GM18508 (cell line): Measurements from ENCODE around the gene LHX2.

Experiments
- ATAC-seq: cut with Tn5 transposase; IDR thresholded peaks from one replicate; pipeline ENCODE4 v1.9.1; 2021; ENCODE audit warnings: moderate number of reproducible peaks; ENCODE audit not compliant: insufficient read depth, unreplicated experiment

LHX2 gene

DNA sequence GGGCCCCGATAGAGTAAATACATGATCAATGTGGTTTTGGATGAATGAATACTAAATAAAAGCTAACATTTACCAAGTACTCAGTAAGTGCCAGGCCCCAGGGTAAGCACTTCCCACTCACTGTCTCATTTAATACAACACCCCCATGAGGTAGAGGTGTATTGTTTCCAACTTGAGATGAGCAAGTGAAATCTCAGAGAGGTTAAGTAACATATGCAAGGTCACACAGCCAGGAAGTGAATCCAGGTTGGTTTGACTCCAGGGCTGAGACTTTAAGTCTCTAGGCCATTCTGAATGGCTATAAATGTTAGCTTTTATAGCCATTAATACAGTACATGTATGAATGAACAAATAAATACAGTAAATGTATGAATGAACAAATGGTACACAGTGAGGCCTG lies 39.4 kb downstream of the LHX2 start:
- no peak for ATAC-seq

DNA sequence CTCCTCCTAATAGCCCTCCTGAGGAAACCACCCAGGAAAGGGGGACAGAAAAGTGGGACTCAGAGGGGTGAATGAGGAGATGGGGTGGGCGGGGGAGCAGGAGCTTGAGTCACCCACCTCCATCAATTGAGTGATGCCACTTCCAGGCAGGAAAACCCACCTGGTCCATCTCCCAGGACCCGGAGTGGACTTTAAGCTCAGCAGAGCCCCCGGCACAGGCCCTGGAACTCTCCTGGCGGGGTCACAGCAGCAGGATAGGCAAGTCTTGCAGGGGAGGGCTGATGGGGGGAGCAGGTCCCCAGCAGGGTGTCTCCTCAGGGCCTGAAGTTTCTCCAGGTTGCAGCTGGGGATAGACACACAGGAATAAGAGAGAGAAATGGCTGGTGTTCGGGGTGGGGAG lies 40.8 kb downstream of the LHX2 start:
- ATAC-seq: no peak

DNA sequence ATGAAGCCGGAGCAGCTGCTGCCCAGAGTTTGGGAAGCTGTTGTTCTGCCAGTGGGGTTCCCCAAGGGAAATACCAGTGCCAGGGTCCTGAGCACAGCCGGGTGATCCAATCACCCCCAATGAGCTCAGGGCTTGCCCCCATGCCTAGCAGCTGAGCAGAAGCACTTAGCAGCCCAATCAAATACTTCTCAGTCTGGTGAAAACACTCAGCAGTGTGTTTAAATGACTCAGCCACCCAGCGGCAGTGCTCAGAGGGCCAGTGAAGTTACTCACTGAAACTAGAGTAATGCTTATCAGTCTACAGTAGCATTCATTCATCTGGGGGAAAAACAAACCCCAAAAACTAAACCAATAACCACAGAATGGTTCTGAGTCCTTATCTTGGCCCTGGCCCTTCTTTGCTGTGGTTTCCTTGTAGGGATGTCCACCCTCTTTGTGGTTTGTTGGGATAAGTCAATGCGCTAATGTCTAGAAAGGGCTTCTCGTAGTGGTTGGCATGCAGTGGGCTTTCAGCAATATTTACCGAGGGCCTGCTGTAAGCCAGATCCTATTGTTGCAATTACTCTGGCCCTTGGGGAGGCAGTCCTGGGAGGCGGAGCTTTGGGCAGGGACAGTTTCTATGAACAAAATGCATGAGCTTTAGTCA lies 43.1 kb downstream of the LHX2 start:
- ATAC-seq: peak; percentile 94

GRCh38 chr9:124060844-124061605 lies 49.5 kb downstream of the LHX2 start:
- ATAC-seq: no peak

DNA sequence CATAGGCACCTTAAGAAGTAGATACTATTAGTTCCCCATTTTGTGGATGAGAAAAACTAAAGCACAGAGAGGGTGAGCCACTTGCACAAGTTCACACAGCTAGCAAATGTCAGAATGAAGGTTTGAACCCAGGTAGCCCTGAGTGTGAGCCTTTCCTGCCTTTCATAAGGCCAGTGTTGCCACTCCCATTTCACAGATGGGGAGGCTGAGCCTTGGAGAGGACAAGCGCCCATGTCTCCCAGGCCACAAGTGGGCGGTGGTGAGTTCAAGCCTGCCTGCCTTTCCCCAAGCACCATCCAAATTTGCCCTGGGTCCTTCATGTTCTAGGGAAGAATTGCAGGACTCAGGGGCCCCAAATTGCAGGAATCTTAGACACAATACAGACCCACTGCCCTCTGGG lies 50.6 kb downstream of the LHX2 start:
- no peak for ATAC-seq

DNA sequence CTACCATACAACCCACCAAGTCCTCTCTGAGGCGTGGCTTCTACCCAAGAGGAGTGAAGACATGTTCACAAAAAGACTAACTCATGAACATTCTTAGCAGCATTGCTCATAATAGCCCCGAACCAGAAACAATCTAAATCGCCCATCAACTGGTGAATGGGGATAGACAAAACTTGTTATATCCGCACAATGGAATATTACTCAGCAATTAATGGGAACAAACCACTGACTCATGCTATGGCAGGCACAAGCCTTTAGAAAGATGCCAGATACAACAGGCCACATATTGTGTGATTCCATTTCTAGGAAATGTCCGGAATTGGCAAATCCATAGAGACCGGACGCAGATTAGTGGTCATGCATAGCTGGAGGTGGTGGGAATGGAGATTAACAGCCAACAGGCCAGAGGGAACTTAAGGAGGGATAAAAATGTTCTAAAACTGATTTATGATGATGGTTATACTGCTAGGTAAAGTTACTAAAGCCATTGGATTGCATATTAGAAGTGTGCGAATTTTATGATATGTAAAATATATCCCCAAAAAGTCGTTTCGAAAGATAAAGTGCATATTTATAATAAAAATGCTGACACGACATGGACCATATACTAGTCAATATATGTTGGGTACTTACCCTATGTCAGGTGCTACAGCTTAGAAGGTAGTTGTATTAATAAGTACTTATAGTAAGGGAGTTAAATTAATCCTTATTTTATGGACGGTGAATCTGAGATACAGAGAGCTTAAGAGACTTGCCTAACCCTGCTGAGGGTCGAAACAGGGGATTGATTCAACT lies 55.4 kb downstream of the LHX2 start:
- no peak for ATAC-seq

DNA sequence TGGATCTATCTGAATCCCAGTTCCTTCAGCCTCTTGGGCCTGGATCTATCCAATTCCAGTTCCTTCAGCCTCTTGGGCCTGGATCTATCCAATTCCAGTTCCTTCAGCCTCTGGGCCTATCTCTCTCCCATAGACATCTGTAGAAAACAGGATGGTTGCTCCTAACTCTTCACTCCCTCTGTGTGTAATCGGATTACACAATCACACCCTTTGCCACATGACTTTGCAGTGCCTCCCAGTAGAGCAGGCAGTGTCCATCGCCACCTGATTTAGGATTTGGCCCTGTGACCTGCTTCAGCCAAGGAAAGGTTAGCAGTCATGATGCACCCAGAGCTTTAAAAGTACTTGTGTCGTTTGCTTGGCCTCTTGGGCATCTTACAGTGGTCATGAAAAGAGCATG lies 56.7 kb downstream of the LHX2 start:
- ATAC-seq: no peak

- no peak for ATAC-seq
Observed at GRCh38 chr9:124074746-124075145, 63.2 kb downstream of the LHX2 start.

DNA sequence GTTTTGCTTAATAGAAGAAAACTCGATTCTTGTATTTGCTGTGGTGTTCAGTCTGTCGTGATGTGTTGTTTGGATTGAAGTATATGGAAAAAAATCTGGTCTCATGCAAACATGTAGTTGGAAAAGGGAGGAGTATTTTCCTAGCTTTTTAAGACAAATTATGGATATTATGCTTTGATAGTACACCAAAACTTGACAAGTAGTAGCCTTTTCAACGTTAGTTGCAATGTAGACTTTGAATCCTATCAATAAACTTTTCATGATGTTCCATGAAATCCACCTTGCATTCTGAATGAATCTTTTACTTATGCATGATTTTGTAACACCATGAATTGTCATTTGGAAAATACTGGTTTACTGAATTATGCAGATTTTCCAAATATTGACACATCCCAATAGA lies 64.2 kb downstream of the LHX2 start:
- ATAC-seq: no peak

DNA sequence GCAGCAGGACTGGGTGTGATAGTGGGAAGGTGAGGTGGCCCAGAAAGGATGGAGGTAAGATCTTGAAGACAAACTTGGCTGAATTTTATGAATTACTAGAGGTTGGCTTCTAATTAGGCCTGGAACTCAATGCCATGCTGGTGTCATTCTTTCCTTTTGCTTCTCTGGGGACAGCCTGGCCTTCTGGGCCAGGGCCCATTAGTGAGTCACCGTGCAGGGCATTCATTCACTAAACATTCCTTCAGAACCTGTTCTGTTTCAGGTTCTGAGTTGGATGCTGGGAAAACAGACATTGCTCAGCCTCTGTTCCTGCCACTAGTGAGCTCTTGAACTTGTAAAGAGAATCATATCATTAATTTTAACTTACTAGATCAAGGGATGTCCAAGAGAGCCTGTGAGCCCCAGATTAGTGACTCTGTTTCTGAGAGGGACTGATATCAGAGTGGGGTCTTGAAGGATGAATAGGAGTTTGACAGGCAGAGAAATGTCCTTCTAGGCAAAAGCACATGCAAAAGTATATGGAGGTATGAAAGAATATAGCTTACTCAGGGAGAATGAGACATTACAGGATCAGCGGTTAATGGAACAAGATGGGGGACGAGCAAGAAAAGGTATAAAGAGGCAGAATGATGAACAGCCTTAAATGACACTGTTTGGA lies 66.5 kb downstream of the LHX2 start:
- ATAC-seq: no peak

GRCh38 chr9:124078641-124079040 lies 67.1 kb downstream of the LHX2 start:
- ATAC-seq: no peak

DNA sequence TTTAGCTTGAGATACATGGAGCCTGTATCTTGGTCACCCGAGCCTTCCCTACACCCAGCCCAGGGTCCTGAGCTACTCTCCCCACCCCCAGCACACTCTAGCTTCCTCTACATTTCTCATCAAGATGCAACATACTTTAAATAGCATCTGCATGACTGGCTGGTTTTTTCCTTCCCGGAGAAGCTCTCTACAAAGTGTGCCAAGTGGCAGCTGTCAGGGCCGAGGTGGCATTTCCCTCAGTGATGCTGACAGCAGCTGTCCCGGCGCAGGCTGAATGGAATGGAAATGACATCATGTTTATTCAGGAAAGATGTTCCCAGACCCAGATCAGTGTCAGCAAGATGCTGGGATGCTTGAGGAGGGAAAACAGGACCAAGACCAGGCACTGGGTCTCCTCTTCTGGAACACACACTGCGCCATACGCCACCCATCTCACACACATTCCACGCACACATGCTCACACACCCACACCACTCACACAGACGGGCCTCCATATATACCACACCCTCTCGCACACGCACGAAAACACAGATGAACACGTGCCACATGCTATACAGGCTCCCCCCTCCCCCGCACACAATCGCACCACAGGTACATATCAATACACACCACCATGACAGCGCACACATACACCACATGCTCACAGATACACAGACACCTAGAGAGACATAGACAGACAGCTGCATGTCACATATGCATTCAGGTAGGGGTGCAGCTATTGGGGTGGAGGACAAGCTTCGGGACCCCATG lies 67.8 kb downstream of the LHX2 start:
- ATAC-seq: no peak

DNA sequence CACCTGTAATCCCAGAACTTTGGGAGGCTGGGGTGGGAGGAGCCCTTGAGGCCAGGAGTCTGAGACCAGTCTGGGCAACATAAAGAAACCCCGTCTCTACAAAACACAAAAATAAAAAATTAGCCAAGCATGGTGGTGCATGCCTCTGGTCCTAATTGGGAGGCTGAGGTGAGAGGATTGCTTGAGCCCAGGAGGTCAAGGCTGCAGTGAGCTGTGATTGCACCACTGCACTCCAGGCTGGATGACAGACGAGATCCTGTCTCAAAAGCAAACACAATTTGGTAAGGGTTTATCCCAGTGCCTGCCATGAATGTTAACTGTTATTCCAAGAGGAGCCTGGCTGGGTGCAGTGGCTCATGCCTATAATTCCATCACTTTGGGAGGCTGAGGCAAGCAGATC lies 71.1 kb downstream of the LHX2 start:
- ATAC-seq: no peak
